Dedifferentiated amniotic fluid mesenchymal stem cell (primary cell): ENCODE results near the gene GID4.

Source experiments
- DNase-seq: peaks from one replicate; pipeline ENCODE4 v3.0.0-alpha.2; 2016; ENCODE audit errors: extremely low spot score

The GID4 gene

GRCh38 chr17:18043491-18043890 lies 4.3 kb downstream of the GID4 start:
- no peak for DNase-seq

- no peak for DNase-seq
Measured at GRCh38 chr17:18044609-18045008, 5.4 kb downstream of the GID4 start.

GRCh38 chr17:18045691-18046350 lies 6.6 kb downstream of the GID4 start:
- no peak for DNase-seq

GRCh38 chr17:18055597-18055996 lies 16.4 kb downstream of the GID4 start:
- no peak for DNase-seq

GRCh38 chr17:18056214-18056613 lies 17.0 kb downstream of the GID4 start:
- no peak for DNase-seq

GRCh38 chr17:18059283-18059682 lies 20.1 kb downstream of the GID4 start:
- no peak for DNase-seq

- no peak for DNase-seq
Measured at GRCh38 chr17:18064053-18064452, 24.8 kb downstream of the GID4 start.

- DNase-seq: no peak
Measured at GRCh38 chr17:18065546-18065945, 26.3 kb downstream of the GID4 start.

GRCh38 chr17:18066866-18067265 lies 27.7 kb downstream of the GID4 start:
- DNase-seq: no peak

- no peak for DNase-seq
Measured at GRCh38 chr17:18069101-18069500, 29.9 kb downstream of the GID4 start.

GRCh38 chr17:18070861-18071340 lies 31.7 kb downstream of the GID4 start:
- no peak for DNase-seq

GRCh38 chr17:18071751-18072150 lies 32.5 kb downstream of the GID4 start:
- DNase-seq: no peak

GRCh38 chr17:18074566-18075272 lies 35.5 kb downstream of the GID4 start:
- no peak for DNase-seq

- DNase-seq: no peak
Measured at GRCh38 chr17:18076936-18077335, 37.7 kb downstream of the GID4 start.

GRCh38 chr17:18079543-18079942 lies 40.3 kb downstream of the GID4 start:
- DNase-seq: no peak

- DNase-seq: no peak
Measured at GRCh38 chr17:18084256-18084655, 45.0 kb downstream of the GID4 start.

GRCh38 chr17:18087610-18088491 lies 48.6 kb downstream of the GID4 start, which contains the start of gene DRG2:
Gene DRG2 (plus strand): TSS chr17:18087948. CDS start chr17:18088024, 76 bp downstream.
- DNase-seq: peak; percentile 82

GRCh38 chr17:18089613-18090012 lies 50.4 kb downstream of the GID4 start:
- no peak for DNase-seq

- DNase-seq: no peak
Measured at GRCh38 chr17:18093616-18094408, 54.6 kb downstream of the GID4 start.

GRCh38 chr17:18094409-18094807 lies 55.2 kb downstream of the GID4 start:
- DNase-seq: no peak

- DNase-seq: no peak
Measured at GRCh38 chr17:18099516-18099915, 60.3 kb downstream of the GID4 start.
